Thyroid gland (tissue), 4 donors: ENCODE data around the gene RPLP1. TPM values are rescaled to one million over a fixed set of nuclear protein-coding genes. Genes with fewer than 3 reads are reported as not detected.

Source experiments
- DNase-seq, 2 donors: peaks; one replicate each; pipeline ENCODE4 v3.0.0-alpha.2; 2019
- H3K27ac ChIP-seq, 3 donors: fragments of 200-600 bp; sonication (generic); 1 replicate in 2 of 3; 2 replicates in 1 of 3; pipeline ENCODE4 v1.5.1; 2016 to 2019; ENCODE audit warnings: mild to moderate bottlenecking in 1 of 3, moderate library complexity in 1 of 3
- H3K27me3 ChIP-seq: fragments of 200-600 bp; sonication (generic); one replicate; pipeline ENCODE4 v1.5.1; 2019
- H3K36me3 ChIP-seq, 2 donors: fragments of 200-600 bp; sonication (generic); one replicate each; pipeline ENCODE4 v1.5.1; 2016 to 2019
- H3K4me1 ChIP-seq, 2 donors: fragments of 200-600 bp; sonication (generic); one replicate each; pipeline ENCODE4 v1.5.1; 2017 to 2019
- H3K4me3 ChIP-seq, 3 donors: fragments of 200-600 bp; sonication (generic); replicated peaks in 1 of 3; 1 replicate in 2 of 3; 2 replicates in 1 of 3; pipeline ENCODE4 v1.5.1; 2016; ENCODE audit warnings: mild to moderate bottlenecking in 1 of 3
- H3K9me3 ChIP-seq: fragments of 200-600 bp; sonication (generic); one replicate; pipeline ENCODE4 v1.5.1; 2017
- CTCF ChIP-seq, 6 experiments: fragments of 200-600 bp in 3 of 6; fragments of 450-650 bp in 3 of 6; sonication (generic) in 3 of 6; IDR thresholded peaks; one replicate each; pipeline ENCODE4 v1.5.1; 2016 to 2019; ENCODE audit warnings: antibody characterized with exemption in 6 of 6, mild to moderate bottlenecking in 2 of 6, inconsistent platforms in 1 of 6, moderate library complexity in 1 of 6
- POLR2A ChIP-seq, 2 donors: fragments of 450-650 bp; IDR thresholded peaks; one replicate each; pipeline ENCODE4 v1.6.1; 2017; ENCODE audit warnings: antibody characterized with exemption in 2 of 2, mild to moderate bottlenecking in 2 of 2, moderate library complexity in 1 of 2
- WGBS, 2 donors: methylation state at CpG; one replicate each; pipeline ENCODE4 v1.1.5; 2017; 5-methylcytosine and 5-hydroxymethylcytosine counted together
- intact Hi-C: fragments of 100-400 bp; cut with DNase I; formaldehyde crosslinking; loops from one replicate; pipeline ENCODE4 v1.15.1; 2023
- total RNA-seq, 4 donors: library from RNA; depleted of rRNA; stranded (reverse); fragments of >200 nt; gene quantifications; one replicate each; pipeline ENCODE4 v1.2.3, GENCODE V29; 2016

Gene RPLP1
- total RNA-seq, 4 donors from 2014 or later: 401 to 2,289 (median 606) TPM

DNA sequence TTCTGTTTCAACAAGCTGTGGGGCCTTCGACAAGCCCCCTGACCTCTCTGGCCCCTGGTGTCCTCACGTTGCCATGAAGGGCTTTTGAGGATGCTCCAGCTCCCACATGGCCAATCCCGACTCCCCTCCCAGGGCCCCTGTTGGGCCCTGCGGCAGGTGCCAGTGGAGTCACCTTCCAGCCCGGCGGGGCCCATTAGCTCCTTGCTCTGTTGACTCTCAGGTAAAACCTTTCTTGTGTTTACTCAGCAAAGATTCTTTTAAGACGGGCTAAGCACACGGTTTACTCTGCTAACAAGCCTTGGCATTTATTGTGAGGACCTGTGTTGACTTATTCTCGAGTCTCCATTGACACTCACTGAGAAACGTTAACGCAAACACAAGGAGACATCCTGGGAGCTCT is 15.0 kb downstream of the RPLP1 start:
- intact Hi-C loops: no loop called here

GRCh38 chr15:69468241-69469121 is 15.9 kb downstream of the RPLP1 start:
- peaks cover 33 to 50% of the 10 kb centered on the region in 2 donors for H3K4me1 ChIP-seq
- H3K27ac ChIP-seq: peak overlapping the region; percentile 91 to 93 (median 91)
- H3K27me3 ChIP-seq: no peaks in the 10 kb centered on the region
- 50 to 54% methylated on average over 17 to 19 of the region's 19 CpGs for WGBS, 2 donors
- no peaks in the 10 kb centered on the region for H3K9me3 ChIP-seq
- H3K4me3 ChIP-seq: no peak overlapping the region
- TF ChIP-seq CTCF (IDR thresholded peaks at IDR 0.05): no peak
- peak in 1 of 2 donors; percentile 26 for TF ChIP-seq POLR2A (IDR thresholded peaks at IDR 0.05)
- no peaks in the 10 kb centered on the region for H3K36me3 ChIP-seq
- intact Hi-C loops: no loop called here
- DNase-seq: peak; percentile 92 to 94

More for the DNA sequence above, 15.0 kb downstream of the RPLP1 start:
- peaks cover 33 to 55% of the 10 kb centered on the region in 2 donors for H3K4me1 ChIP-seq
- H3K36me3 ChIP-seq: no peaks in the 10 kb centered on the region
- DNase-seq: peak; percentile 75 to 78
- no peaks in the 10 kb centered on the region for H3K9me3 ChIP-seq
- no peaks in the 10 kb centered on the region for H3K27me3 ChIP-seq
- no peak for TF ChIP-seq POLR2A (IDR thresholded peaks at IDR 0.05)
- no peak for TF ChIP-seq CTCF (IDR thresholded peaks at IDR 0.05)
- WGBS, 2 donors: 25 to 40% methylated on average over 11 of the region's 11 CpGs
- peak overlapping the region; percentile 91 to 93 (median 91) for H3K27ac ChIP-seq
- H3K4me3 ChIP-seq: no peak overlapping the region

DNA sequence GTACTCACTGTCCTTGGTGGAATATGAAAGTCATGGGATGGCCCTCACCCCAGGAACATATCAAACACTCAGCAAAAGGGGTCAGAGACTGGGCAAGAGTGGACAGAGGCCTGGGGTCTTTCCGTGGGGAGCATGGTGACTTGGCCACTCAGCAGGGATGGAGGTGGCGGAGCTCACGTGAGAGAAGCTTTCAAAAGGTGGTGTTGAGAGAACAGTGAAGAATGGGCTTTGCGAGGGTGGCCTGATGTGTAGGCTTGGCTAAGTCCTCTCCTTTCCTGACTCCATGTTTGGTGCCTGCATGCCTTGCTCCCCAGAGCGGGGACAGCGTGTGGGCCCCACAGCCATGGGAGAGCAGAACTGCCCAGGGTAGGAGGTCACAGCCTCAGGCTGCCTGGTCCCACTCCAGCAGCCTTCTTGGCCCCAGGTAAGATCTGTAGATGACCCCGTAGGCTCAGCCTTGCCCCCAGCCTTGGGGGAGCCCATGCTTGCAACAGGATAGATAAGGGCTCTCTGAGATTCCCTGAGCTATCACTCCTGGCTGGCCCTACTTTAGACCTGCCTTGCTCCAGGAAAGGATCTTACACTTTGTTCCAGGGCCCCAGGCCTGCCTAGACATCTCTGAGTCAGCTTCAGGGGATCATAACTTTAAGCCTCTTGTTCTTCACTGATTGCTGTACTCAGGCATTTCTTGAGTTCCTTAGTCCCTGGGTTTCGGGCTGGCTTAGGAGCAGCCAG is 17.0 kb downstream of the RPLP1 start:
- H3K27me3 ChIP-seq: no peaks in the 10 kb centered on the region
- peak overlapping the region; percentile 77 to 91 (median 91) for H3K27ac ChIP-seq
- peaks cover 33 to 50% of the 10 kb centered on the region in 2 donors for H3K4me1 ChIP-seq
- H3K9me3 ChIP-seq: no peaks in the 10 kb centered on the region
- no peaks in the 10 kb centered on the region for H3K36me3 ChIP-seq
- intact Hi-C loops: loop anchor here (10.0 kb wide), 1 partner anchor 625 kb away; the partner anchor contains the start of gene TLE3
- 96 to 99% methylated on average over 5 to 6 of the region's 8 CpGs for WGBS, 2 donors
- DNase-seq: no peak
- TF ChIP-seq POLR2A (IDR thresholded peaks at IDR 0.05) (no peak), CTCF (IDR thresholded peaks at IDR 0.05) (no peak)
- H3K4me3 ChIP-seq: no peak overlapping the region

- intact Hi-C loops: loop anchor here (10.0 kb wide), 1 partner anchor 623 kb away; the partner anchor contains the start of gene TLE3
- 93 to 97% methylated on average over 5 of the region's 5 CpGs for WGBS, 2 donors
- no peaks in the 10 kb centered on the region for H3K27me3 ChIP-seq
- no peak for DNase-seq
- H3K27ac ChIP-seq: no peak overlapping the region
- H3K9me3 ChIP-seq: no peaks in the 10 kb centered on the region
- TF ChIP-seq POLR2A (IDR thresholded peaks at IDR 0.05) (no peak), CTCF (IDR thresholded peaks at IDR 0.05) (no peak)
- H3K36me3 ChIP-seq: no peaks in the 10 kb centered on the region
- no peak overlapping the region for H3K4me3 ChIP-seq
- H3K4me1 ChIP-seq: peaks cover 20 to 32% of the 10 kb centered on the region in 2 donors
Measured at GRCh38 chr15:69472046-69472445, 19.4 kb downstream of the RPLP1 start.
